Stimulated activated CD8-positive, alpha-beta memory T cell treated with anti-CD3 and anti-CD28 coated beads, Interleukin-12 subunit alpha, Interleukin-12 subunit beta, amount 100 ng/mL, for 1 hour (primary cell): Measurements from ENCODE around the gene FARS2.

ENCODE experiments used
- DNase-seq: peaks from one replicate; pipeline ENCODE4 v3.0.0-alpha.2; 2020; ENCODE audit warnings: low read depth

Gene FARS2

GRCh38 chr6:5287205-5287965, 26.1 kb downstream of the FARS2 start:
- no peak for DNase-seq

DNA sequence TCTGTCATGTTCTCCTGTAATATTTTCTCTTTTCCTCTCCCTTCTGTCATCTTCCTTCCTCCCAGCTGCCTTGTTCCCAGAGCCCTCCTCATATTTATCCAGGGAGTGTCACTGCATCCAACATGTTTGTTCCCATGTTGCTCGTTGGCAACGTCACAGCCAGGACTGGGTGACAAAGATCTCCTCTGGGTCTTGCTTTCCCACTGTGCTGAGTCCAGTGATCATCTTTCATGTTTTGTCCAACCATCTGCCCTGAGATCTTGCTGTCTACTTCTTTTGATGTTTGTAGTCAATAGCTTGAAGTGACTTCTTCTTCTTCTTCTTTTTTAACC, 26.6 kb downstream of the FARS2 start:
- DNase-seq = no peak

DNA sequence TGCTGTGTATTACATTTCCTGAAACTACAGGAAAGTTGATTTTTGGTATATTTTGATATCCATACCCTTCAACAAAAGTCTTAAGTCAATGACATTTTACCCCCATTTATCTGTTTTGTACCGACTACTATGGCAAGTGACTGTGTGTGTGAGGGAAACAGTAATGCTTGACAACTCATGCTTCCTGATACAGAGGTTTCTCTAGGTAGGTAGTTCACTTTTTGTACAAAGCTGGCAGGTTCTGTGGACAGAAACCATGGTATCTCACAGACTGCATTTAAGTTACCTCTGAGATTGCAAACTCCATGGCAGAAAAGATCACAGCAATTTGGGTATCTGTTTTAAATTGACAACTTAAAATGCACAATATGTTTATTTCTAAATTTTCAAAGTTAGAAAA, 28.8 kb downstream of the FARS2 start:
- DNase-seq = no peak

DNA sequence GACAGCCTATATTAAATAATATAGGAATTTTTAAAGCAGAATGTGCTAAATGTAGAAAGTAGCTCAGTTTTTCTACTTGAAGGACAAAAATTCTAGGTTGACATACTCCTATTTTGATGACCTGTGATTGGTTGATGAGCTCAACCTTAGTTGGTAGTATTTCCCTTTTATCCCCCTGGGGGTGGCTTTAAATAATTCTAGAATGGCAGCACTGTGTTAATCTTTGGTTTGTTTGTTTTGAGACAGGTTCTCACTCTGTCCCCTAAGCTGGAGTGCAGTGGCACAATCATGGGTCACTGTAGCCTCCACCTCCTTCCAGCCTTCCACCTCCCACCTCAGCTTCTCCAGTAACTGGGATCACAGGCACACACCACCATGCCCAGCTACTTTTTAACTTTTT, 29.2 kb downstream of the FARS2 start:
- DNase-seq = no peak

DNA sequence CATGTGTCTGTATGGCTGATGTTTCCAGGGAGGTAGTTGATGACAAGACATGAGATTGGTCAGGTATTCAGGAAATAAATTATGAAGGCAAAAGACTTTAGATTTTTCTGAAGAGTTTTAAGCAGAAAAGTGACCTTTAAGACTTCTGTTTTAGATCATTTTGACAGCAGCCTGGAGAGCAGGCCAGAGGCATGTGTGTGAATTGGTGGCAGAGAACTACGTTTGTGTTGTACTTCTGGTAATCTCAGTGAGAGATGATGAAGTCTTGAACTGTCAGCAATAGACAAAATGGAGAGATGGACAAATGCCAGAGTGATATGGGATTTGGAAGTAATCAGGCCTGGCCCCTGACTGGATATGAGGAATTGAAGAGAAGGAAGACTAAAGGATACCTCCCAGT, 30.8 kb downstream of the FARS2 start:
- DNase-seq = no peak

- no peak for DNase-seq
Observed at GRCh38 chr6:5293692-5294091, 32.4 kb downstream of the FARS2 start.

- DNase-seq = no peak
Observed at GRCh38 chr6:5294392-5295211, 33.3 kb downstream of the FARS2 start.

- no peak for DNase-seq
Observed at GRCh38 chr6:5295623-5296022, 34.3 kb downstream of the FARS2 start.

- no peak for DNase-seq
Observed at GRCh38 chr6:5300206-5300764, 39.0 kb downstream of the FARS2 start.

DNA sequence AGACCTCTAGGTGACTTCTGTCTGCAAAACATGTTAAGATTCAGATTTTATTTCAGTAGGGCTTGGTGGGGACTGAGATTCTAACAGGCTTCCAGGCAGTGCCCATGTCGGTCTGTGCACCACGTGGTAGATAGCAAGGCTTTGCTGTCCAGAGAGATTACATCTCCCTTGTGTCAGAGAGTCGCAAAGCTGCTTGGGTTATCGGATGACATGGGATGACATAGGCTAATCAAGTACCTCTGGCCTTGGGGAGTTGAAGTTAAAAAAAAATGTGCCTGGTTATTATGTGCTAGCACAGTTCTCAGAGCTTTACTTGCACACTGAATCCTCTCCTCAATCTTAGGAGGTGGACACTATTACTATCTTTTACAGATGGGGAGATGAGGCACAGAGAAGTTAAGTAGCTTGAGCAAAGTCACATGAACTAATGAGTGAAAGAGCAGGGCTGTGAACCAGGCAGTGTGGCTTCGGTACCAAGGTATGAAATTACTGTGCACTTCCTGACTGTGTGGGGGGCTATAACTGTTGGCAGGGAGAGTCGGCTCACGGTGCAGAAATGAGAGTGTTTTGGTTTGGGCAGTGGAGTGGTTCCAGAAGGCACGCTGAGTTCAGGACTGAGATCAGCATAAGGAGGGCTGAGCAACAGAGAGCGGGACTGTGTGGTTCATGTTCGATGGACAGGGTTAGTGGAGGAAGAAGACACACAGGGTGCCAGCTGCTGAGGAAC, 41.1 kb downstream of the FARS2 start:
- no peak for DNase-seq

DNA sequence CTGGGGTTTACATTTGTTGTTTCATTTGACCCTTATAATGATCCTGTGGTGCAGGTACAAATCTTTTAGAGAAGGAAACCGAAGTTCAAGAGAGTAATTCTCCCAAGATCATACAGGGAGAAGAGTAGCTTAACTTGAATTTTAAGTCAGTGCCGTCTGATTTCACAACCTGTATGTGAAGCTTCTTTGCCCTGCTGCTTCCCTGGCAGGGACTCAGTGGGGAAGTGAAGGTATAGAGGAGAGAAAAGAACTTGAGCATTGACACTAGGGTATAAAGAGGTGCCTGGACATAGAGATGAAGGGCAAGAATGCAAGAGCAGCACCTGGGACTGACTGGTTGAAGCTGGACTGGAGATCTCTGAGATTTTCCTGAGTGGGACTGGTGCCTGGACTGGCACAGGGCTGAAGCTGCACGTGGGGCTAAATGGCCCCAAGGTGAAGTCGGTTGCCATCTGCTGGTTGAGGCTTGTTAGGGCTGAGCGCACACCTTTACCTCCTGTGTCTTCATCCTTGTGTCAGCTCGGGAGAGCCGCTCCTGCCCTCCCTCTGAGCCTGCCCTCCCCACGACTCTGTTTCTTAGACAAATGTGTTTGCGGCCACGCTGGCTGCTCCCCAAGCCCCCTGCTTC, 41.8 kb downstream of the FARS2 start:
- peak; percentile 25 for DNase-seq

DNA sequence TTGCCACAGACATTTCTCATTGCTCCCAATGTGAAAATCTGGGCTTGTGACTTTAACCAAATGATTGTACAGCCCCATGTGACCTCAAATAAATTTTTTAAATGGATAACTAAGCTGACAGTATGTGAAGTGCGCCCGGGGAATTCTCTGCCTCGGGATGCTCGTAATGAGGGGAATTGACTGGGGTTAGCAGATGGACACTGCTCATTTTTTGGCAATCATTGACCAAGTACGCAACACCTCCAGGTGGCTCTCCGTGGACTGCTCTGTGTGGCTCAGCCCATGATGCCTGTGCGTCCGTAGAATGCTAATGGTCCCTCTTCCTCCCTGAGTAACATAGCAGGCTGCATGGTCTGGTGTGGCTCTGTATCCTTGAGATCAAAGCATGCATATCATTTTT, 42.4 kb downstream of the FARS2 start:
- no peak for DNase-seq

DNA sequence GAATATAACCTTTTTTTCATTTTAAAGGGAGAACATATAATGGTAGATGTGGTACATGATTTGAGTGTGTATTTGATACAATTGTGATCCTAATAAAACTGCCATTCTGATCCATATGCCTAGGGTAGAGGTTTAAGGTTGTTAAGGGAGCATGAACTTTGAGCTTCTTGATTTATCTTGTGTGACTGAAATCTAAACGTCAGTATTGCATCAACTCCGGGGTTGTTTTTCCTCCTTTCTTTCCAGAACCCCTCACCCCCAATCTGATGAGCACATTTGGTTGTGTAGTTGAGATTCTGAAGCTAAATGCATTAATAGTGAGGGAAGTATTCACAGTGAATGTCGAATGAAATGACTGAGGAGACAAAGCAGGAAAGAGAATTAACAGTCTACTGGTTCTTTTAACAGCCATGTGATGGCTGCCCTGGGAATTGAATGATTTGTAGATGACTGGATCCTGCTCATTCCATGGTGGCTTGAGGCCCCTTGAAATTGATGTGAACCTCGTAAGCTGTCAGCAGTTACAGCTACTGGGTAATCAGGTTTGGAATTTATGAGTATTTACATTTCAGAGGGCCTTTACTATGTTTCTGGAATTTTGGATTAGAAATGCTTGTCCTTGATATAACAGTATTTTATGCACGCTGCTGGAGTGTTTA, 44.8 kb downstream of the FARS2 start:
- DNase-seq = no peak

- DNase-seq = no peak
Observed at GRCh38 chr6:5307058-5307457, 45.7 kb downstream of the FARS2 start.

- no peak for DNase-seq
Observed at GRCh38 chr6:5308066-5308465, 46.8 kb downstream of the FARS2 start.

GRCh38 chr6:5314191-5314865, 53.0 kb downstream of the FARS2 start:
- no peak for DNase-seq

DNA sequence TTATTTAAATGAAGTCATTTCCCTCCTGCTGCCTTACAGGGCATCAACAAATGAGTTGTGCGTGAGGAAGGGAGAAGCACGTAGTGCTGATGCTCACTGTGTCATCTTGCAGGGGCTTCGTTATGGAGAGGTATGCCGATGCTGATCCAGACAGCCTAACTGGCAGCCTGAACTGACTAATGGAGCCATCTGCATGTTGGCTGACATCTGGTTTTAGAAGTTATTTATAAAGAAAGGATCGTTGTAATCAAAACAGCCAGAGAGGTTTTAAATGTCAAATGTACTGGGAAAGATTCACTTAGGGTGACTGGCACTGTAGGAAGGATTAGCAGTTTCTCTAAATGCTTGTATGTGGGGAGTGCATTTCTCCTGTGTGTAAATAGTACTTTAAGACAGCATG, 54.6 kb downstream of the FARS2 start:
- DNase-seq = no peak

DNA sequence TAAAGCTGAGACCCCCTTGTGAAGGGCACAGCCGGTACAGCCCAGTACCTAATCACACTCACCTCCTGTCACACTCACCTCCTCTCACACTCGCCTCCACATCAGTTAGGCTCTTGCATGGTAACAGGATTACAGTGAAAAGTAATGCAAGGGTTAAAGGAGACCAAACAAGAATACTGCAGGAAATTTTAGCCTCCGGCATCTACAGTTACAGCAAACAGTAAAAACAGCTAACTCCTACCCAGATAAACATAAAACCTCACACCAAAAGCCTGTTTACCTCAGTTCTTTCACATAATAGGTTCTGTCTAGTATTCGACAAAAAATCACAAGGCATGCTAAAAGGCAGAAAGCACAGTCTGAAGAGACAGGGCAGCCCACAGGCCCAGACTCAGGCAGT, 55.6 kb downstream of the FARS2 start:
- DNase-seq = no peak

GRCh38 chr6:5318617-5319272, 57.4 kb downstream of the FARS2 start:
- DNase-seq = no peak

DNA sequence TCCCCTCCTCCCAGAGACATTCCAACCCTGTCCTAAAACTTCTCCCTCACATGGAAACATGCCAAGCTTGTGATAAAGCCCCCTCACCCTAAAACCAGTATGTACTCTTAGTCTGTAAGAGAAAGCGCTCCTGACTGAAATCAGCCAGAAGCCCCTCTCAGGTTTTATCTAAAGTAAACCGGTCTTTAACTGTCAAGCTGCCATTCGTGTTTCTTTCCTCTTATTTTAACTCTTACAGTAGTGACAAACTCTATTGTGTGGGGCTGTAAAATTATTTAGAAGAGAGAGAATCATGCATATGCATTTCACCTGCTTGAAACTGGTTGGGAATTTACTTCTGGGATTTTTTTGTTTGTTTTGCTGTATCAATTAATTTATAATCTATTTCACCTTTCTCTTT, 62.7 kb downstream of the FARS2 start:
- DNase-seq = no peak

DNA sequence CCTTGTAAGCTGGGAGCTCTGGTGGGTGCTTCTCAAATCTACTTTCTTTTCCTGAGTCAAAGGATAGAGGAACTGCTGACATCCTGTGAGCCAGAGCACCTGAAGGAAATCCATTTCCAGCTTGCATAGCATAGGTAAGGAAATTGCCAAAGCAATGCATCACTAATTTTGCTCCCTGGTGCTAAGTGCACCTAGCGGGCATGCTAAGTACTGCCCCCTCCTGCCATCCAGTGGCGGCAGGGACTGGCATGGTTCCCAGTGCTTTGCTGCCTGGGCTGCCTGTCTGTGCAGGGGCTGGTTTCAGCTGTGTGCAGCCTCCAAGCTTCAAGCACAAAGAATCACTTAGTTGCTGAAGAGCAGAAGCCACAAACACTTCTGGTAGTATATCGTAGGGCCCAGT, 63.9 kb downstream of the FARS2 start:
- no peak for DNase-seq
